Stomach (tissue), 4 donors: ENCODE data around the gene ARID3A.

Source experiments
- POLR2AphosphoS5 ChIP-seq, 3 donors: sonication (generic); formaldehyde crosslinking; IDR thresholded peaks; one replicate each; pipeline ENCODE4 v1.6.1; 2016; ENCODE audit warnings: antibody characterized with exemption in 3 of 3
- TF ChIP-seq, protein P1 (sequence below), 7 experiments: fragments of 450-650 bp in 4 of 7; fragments of 200-600 bp in 3 of 7; sonication (generic) in 3 of 7; IDR thresholded peaks; one replicate each; pipeline ENCODE4 v1.5.1; 2016 to 2019; ENCODE audit warnings: antibody characterized with exemption in 7 of 7, control low read depth in 2 of 7, mild to moderate bottlenecking in 1 of 7

DNA sequence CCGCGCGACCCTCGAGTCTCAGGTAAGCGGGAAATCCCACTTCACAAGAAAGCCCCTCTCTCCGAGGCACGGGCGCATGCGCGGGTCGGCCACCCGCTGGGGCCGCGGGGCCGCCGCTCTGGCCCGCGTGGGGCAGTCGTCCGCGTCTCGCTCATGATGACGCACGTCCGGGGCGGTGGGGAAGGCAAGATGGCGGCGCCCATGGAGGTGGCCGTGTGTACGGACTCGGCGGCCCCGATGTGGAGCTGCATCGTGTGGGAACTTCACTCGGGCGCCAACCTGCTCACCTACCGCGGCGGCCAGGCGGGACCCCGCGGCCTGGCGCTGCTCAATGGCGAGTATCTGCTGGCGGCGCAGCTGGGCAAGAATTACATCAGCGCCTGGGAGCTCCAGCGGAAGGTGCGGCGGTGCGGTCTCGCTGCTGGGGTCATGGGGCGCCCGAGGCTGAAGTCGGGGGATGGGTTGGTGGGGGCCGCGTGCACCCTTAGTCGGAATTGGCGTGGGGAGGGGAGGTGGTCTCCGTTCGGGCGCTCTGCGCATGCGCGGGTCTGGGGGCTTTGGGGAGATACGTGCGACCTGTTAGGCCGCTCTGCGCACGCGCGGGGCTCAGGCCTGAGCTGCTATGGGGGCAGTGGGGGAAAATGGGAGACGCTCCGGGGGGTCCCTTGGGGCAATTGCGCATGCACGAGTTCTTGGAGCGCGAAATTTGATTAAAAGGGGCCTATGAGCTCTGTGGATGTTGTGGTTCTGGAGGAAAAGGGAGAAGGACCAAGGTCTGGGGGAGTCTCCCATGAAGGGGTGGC lies 58.5 kb downstream of the ARID3A start, which contains the start of gene WDR18:
- TF ChIP-seq, protein P1, sequence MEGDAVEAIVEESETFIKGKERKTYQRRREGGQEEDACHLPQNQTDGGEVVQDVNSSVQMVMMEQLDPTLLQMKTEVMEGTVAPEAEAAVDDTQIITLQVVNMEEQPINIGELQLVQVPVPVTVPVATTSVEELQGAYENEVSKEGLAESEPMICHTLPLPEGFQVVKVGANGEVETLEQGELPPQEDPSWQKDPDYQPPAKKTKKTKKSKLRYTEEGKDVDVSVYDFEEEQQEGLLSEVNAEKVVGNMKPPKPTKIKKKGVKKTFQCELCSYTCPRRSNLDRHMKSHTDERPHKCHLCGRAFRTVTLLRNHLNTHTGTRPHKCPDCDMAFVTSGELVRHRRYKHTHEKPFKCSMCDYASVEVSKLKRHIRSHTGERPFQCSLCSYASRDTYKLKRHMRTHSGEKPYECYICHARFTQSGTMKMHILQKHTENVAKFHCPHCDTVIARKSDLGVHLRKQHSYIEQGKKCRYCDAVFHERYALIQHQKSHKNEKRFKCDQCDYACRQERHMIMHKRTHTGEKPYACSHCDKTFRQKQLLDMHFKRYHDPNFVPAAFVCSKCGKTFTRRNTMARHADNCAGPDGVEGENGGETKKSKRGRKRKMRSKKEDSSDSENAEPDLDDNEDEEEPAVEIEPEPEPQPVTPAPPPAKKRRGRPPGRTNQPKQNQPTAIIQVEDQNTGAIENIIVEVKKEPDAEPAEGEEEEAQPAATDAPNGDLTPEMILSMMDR (IDR thresholded peaks at IDR 0.05) = peak in 1 of 7 experiments; percentile 41
- peak; percentile 89 to 94 (median 90) for TF ChIP-seq POLR2AphosphoS5 (IDR thresholded peaks at IDR 0.05)
